NCI-H82 treated with DMSO at 0.1 percent for 48 hours (cell line): Measurements from ENCODE around the gene EPM2AIP1.
"Not testable (repeated sequence)": the region's sequence is repeated elsewhere in the genome, so short reads cannot be mapped to it uniquely, and the experiment has no call there.

Experiments used
- DNase-seq: peaks from one replicate; lab custom pipeline; 2025; ENCODE audit not compliant: unreplicated experiment; lab: John Stamatoyannopoulos, UW

EPM2AIP1 gene

DNA sequence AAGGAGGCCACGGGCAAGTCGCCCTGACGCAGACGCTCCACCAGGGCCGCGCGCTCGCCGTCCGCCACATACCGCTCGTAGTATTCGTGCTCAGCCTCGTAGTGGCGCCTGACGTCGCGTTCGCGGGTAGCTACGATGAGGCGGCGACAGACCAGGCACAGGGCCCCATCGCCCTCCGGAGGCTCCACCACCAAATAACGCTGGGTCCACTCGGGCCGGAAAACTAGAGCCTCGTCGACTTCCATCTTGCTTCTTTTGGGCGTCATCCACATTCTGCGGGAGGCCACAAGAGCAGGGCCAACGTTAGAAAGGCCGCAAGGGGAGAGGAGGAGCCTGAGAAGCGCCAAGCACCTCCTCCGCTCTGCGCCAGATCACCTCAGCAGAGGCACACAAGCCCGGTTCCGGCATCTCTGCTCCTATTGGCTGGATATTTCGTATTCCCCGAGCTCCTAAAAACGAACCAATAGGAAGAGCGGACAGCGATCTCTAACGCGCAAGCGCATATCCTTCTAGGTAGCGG lies at the start of gene EPM2AIP1:
EPM2AIP1 (minus strand) TSS at position 326 of the 520 bp plus-strand sequence; CDS start at position 272, 54 bp downstream.
- DNase-seq, result no peak

DNA sequence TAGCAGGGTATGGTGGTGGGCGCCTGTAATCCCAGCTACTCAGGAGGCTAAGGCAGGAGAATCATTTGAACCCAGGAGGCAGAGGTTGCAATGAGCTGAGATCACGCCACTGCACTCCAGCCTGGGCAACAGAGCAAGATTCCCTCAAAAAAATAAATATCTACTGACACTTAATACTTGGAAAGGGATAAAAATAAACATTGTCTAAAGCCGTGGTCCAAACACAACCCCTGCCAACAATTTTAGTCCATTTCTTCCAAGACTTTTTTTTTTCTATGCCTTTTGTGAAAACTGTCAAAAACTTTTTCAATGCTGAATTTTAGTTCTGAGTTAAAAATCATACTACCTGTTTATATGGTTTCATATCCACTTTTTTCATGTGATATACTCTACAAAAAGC lies 49.8 kb upstream of the EPM2AIP1 start:
- DNase-seq, result not testable (repeated sequence)

DNA sequence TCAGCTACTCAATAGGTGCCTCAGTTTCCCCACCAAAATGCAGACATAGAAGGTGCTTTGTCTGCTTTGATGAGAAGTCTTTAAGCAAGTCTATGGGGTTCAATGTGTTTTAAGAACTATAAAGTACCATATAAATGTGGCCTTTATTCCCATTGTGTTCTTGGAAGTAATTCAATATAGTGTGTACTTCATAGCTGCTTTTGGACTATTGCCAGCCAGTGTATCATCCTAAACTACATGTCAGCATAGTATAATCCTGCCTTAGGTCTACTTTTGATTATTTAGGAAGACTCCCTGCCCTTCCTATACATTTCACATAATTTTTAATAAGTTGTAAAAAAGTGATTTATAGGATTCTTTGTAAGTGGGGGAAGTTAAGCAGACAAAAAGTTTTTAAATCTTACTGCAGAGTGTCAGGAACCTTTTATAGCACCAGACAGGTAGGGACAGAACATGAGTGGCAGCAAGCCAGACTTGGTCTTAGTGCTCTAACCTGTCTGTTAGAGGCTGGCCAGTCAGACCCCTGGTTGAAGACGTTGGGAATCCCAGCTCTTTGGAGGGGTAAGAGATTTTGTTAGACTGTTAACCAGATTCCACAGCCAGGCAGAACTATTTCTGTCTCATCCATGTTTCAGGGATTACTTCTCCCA lies 48.7 kb upstream of the EPM2AIP1 start:
- no peak for DNase-seq

DNA sequence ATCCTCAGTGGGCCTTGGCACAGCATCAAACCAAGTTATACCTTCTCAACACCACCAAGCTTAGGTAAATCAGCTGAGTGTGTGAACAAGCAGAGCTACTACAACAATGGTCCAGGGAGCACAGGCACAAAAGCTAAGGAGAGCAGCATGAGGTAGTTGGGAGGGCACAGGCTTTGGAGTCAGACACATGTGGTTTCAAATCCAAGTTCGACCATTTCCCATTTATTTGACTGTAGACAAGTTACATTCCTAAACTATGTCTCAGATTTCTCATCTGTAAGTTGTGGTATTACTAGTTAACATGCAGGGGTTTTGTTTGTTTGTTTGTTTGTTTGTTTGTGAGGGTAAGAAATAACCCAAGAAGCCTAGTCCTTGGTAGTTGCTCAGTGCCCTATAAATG lies 47.3 kb upstream of the EPM2AIP1 start:
- DNase-seq, result no peak

DNA sequence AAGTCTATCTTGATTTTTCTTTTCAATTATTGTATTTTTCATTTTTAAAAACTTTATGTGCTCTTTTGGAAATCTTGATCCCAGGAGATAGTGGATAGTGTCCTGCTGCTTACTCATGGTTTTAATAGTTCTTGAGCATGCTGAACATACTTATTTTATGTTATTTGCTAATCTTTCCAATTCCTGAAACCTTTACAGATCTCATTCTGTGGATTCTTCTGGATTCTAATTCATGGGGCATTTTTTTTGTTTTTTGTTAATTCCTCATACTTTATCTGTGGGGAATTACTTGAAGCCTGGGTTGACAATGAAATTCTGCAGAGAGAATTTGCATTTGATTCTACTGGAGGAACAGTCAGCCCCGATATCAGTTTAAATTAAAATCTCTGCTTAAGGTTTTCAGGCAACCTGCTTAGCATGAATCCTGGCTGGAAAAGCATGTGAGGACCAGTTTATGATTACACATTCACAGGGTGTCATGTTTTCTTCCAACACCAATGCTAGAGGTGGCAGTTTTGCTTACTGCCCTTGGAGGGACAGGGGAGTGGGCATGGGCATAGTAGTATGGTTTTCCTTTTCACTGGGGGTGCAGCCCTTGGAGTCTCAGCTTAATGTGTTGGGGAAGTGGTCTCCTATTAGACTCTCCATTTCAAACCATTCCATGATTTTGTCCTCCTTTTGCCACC lies 46.4 kb upstream of the EPM2AIP1 start:
- DNase-seq, result no peak

DNA sequence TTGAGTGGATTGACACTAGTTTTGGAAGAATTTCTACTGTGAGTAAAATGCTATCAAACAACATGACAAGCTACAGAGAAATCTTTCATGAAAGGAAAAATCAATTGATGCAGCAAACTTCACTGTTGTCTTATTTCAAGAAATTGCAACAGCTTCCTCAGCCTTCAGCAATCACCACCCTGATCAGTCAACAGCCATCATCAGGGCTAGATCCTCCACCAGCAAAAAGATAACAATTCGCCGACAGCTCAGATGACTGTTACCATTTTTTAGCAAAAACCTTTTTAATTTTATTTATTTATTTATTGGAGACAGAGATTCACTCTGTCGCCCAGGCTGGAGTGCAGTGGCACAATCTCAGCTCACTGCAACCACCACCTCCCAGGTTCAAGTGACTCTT lies 44.4 kb upstream of the EPM2AIP1 start:
- DNase-seq, result no peak

DNA sequence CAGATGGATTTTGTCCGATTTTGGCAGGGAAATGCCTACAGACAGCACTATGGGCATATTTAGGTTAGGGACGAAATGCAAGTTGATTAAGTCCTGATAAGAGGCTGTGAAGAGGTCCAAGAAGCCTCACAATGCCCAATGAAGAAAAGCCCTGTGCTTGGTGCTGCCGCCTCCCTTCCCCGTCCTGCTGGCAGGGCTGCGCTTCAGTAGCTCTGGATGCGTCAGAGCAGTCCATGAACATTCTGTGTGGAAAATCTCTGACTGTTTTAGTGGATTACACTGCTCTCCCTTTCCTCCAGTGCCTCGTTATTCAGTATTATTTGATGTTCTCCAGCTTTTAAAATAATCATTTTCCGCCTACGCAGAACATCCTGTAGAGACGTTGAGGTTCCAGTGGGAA lies 40.0 kb upstream of the EPM2AIP1 start:
- DNase-seq, result no peak

DNA sequence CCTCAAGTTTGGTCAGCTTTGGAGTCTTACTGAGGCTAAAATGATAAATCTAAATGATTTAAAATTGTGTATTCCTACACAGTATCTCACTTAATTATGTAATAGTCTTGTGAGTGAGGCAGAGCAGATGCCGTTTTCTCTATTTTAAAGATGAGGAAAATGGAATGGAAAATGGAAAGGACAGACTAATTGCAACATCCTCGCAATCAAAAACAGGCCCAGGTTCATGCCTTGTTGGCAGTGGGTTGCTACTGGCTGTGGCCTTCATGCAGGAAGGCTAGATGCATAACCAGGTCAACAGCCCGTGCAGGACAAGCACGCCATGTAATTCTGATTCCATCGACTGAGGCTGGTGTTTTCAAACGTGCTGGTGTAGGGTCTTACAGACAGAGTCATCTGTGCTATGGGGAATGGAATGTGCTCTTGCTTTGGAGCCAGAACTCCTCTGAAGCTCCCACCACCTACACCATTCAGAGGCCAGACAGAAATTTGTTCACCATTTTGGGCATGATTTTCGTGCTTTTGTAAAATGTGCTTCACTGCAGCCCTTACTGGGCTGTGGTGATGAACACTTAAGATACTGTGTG lies 38.3 kb upstream of the EPM2AIP1 start:
- no peak for DNase-seq

DNA sequence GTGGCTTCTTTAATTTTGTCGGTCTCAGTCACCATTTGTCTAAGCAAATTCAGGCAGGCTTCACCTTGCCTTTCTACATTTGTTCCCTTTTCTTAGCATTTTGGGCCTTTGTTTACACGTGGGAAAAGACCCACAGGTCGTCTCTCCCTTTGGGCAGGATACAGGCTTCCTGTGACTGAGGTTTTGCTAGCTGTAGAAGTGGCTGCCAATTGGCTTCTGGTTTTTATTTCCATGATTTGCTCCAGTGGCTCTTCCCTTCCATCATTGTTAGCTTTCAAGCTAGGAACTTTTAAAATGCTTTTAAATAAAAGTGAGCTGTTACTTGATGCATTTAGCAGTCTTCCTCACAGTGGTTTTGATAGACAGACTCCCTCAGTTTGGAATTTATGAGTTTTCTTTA lies 37.7 kb upstream of the EPM2AIP1 start:
- DNase-seq, result no peak

DNA sequence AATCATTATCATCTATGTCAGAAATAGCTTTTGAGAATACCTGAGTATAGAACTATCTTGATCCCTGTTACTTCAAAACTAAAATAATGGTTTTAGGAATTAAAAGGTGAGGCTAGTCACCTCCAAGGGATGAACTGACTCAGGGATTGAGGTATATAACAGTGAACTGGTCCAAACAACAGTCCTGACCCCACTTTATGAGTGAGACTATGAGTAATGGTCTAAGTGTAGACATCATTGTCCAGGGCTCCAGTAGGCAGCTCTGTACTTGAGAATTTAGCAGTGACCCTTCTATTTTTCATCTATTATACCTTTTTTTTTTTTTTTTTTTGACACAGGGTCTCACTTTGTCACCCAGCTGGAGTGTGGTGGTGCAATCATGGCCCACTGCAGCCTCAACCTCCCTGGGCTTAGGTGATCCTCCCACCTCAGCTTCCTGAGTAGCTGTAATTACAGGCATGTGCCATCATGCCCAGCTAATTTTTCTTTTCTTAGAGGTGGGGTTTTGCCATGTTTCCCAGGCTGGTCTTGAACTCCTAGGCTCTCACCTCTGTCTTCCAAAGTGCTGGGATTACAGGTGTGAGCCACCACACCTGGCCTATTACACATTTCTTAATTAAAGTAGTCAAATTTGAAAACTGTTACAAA lies 36.7 kb upstream of the EPM2AIP1 start:
- DNase-seq, result no peak

DNA sequence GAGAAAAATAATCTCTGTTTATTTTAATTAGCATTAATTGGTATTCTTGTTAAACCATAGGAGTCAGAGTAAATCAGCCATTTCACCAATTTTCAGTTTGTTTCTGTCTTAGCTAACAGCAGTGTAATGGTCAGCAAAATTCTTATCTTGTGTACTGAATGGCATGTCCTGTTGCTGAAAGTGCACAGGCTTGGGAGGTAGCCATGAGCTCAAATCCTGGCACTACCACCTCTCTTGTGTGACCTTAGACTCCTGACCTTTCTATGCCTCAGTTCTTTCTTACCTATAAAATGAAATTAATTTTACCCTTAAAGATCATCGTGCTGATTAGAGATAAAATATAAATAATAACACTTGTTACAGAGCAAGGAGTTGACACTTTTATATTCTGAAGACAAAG lies 36.2 kb upstream of the EPM2AIP1 start:
- no peak for DNase-seq

DNA sequence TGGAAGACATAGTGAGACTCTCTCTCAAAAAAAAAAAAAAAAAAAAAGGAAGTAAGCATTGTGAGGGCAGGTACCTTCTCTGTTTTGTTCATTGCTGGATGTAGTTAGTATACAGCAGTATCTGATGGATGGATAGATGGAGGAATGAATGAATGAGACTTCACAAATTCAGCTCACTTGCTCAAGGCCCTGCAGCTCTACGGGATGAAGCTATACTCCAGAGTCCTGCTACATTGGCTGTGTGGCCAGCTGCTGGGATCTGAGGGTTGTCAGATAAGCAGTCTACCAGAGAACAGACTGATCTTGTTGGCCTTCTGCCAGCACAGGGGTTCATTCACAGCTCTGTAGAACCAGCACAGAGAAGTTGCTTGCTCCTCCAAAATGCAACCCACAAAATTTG lies 35.4 kb upstream of the EPM2AIP1 start:
- DNase-seq, result no peak

DNA sequence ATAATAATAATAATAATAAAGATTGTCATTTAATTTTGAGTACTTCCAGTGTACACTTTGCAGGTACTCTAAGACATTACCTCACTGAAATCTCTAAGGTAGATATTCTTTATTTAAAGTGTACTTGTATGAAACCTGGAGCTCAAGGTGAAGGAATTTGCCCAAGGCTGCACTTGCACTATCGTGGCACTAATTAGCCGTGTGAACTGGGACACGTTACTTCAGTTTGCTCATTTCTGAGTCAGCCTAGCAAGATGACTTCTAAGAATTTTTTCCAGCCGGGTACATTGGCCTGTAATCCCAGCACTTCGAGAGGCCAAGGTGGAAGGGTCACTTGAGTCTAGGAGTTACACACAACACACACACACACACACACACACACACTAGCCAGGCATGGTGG lies 33.9 kb upstream of the EPM2AIP1 start:
- DNase-seq, result no peak

DNA sequence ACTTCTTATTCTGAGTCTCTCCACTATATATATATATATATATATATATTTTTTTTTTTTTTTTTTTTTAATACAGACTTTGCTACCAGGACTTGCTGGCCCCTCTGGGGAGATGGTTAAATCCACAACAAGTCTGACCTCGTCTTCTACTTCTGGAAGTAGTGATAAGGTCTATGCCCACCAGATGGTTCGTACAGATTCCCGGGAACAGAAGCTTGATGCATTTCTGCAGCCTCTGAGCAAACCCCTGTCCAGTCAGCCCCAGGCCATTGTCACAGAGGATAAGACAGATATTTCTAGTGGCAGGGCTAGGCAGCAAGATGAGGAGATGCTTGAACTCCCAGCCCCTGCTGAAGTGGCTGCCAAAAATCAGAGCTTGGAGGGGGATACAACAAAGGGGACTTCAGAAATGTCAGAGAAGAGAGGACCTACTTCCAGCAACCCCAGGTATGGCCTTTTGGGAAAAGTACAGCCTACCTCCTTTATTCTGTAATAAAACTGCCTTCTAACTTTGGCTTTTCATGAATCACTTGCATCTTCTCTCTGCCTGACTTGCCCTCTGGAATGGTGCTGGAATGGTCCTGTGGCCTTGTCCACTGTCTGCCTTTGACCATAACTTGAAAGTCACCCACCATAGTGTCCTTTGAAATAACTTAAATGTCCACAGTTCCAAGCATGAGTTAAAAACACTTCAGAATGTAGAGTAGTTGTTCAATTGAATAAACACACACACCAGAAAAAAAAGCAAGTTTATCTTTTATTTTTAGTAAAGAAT lies 32.8 kb upstream of the EPM2AIP1 start:
- DNase-seq, result no peak

DNA sequence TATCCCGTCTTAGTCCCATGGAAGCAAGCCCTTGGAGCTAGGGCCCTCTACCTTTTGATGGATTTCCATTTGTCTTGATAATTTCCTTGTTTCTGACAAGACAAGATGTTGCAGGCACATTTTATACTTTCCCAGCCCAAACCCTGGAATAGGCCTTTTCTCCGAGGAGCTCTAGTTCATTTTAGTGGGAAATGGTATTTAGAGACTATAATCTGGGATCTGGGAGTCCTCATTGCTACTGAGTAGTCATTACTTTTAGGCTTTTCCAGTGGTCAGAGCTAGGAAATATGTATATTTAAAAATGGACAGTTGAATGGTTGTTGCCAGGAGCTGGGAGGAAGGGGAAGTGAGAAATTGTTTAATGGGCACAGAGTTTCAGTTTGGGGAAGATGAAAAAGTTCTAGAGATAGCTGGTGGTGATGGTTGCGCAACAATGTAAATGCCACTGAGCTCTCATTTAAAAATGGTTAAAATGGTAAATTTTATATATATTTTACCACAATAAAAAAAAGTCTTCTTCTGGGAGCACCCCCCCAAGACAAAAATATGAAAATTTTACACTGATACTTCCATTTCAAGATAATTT lies 32.0 kb upstream of the EPM2AIP1 start:
- DNase-seq, result no peak

DNA sequence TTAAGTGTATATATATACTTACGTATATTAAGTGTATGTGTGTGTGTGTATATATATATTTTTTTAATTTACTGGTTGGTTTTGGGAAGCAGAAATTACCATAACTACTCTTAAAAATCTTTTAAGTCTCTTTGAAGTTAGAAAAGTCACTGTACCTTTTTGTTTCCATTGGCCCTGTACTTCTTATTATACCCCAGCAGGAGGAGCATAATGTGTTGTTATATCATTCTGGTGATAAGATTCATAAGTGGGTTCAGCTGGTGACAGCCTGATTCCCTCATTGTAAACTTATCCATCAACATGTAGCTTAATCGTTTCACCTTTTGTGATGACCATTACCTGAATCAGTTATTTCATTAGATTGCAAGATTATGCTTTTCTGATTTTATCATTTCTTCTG lies 31.2 kb upstream of the EPM2AIP1 start:
- no peak for DNase-seq

DNA sequence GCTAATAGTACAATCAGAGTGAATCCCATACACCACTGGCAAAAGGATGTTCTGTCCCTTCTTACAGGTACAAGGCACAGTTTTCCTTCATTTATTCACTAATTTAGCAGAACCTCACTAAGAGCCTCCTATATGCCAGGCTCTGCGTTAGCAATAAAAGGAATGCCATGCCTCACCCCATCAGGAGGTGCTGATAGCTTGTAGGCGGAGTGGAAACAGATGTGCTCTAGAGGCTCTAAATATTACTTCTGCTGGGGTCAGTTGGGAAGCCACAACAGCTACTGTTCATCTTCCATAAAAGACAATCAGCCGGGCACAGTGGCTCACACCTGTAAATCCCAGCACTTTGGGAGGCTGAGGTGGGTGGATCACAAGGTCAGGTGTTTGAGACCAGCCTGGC lies 24.8 kb upstream of the EPM2AIP1 start:
- DNase-seq, result no peak

DNA sequence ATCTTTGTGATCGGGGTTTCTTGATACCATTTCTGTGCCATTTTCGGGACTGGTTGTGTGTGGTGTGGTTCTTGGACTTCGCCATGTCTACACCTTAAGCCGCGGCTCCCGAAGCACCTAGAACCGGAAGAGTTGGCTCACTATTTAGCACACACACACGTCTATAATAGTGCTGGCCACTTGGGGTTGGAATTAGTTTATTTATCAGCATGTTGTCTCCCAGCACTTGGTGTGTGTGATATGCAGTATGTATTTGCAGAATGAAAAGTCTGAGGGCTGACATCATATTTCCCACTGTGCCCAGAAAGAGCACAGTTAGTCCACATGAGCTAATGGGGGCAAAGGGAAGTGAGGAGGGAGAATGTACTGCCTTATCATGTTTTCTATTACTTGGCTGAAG lies 24.0 kb upstream of the EPM2AIP1 start:
- DNase-seq, result no peak

DNA sequence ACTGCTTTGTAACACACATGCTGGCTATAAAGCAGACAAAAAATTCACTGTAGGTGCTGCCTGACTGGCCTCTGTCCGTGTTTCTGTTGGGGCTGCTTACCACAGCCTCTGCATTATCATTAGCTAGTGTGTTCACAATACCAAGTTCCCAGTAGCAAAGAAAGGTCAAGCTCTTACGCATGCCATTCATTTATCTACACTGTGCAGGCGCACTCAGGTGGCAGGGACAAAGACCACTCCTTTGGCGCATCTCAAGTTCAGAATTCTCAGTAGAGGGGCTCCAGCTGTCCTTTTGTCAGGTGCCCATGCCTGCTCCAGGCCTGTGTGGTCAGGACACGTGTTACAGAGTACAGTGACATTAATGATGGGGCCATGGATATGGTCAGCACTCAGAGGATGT lies 22.7 kb upstream of the EPM2AIP1 start:
- no peak for DNase-seq

DNA sequence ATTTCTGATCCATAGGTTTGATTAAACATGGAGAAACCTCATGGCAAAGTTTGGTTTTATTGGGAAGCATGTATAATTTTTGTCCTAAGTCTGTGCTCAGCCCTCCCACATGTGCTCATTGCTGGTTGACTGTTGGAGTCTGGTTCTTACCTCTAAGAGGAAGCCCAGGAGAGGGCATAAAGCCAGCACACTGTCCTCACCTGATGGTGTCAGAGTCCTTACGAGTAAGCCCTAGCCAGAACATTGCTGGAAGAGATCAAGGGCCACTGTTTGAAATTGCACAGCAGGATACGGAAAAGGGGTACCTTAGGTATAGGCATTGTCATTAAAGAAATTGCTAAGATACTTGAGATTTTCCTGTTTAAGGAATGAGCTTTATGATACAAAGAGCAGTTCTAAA lies 21.7 kb upstream of the EPM2AIP1 start:
- no peak for DNase-seq
